NK-92 treated with Interleukin-12 subunit alpha and Interleukin-12 subunit beta, amount 100 ng/mL, for 24 hours (cell line): Measurements from ENCODE around the gene PSEN2.

Experiments
- DNase-seq: peaks from one replicate; lab custom pipeline; 2025; lab: John Stamatoyannopoulos, UW

Gene PSEN2

GRCh38 chr1:226865590-226865989, 4.8 kb upstream of the PSEN2 start:
- DNase-seq: no peak

GRCh38 chr1:226867461-226868054, 2.9 kb upstream of the PSEN2 start:
- no peak for DNase-seq

- no peak for DNase-seq
Observed at GRCh38 chr1:226868726-226869125, 1.7 kb upstream of the PSEN2 start.

- DNase-seq: no peak
Observed at GRCh38 chr1:226870026-226870400, 403 bp upstream of the PSEN2 start.

- DNase-seq: no peak
Observed at GRCh38 chr1:226871636-226872327, 1.4 kb downstream of the PSEN2 start.

GRCh38 chr1:226872437-226872836, 2.0 kb downstream of the PSEN2 start:
- no peak for DNase-seq

GRCh38 chr1:226873771-226874578, 3.6 kb downstream of the PSEN2 start:
- DNase-seq: no peak

- DNase-seq: no peak
Observed at GRCh38 chr1:226874579-226875425, 4.4 kb downstream of the PSEN2 start.

GRCh38 chr1:226875641-226876295, 5.4 kb downstream of the PSEN2 start:
- DNase-seq: no peak

- DNase-seq: no peak
Observed at GRCh38 chr1:226877669-226878068, 7.3 kb downstream of the PSEN2 start.

GRCh38 chr1:226880372-226881287, 10.2 kb downstream of the PSEN2 start:
- DNase-seq: no peak

GRCh38 chr1:226881515-226882185, 11.2 kb downstream of the PSEN2 start:
- DNase-seq: no peak

GRCh38 chr1:226882187-226882586, 11.8 kb downstream of the PSEN2 start:
- DNase-seq: no peak

- DNase-seq: no peak
Observed at GRCh38 chr1:226882631-226883409, 12.4 kb downstream of the PSEN2 start.

GRCh38 chr1:226883630-226884029, 13.2 kb downstream of the PSEN2 start:
- no peak for DNase-seq

GRCh38 chr1:226884116-226884625, 13.8 kb downstream of the PSEN2 start:
- DNase-seq: no peak

- DNase-seq: no peak
Observed at GRCh38 chr1:226884966-226885820, 14.8 kb downstream of the PSEN2 start.
